IPS DF 19.7 (cell line): ENCODE data around the gene DAGLB.
"Not testable (repeated sequence)": the region's sequence is repeated elsewhere in the genome, so short reads cannot be mapped to it uniquely, and the experiment has no call there.

Source experiments
- DNase-seq: peaks from one replicate; pipeline ENCODE4 v3.0.0-alpha.2; 2013; ENCODE audit warnings: low read depth, low spot score

DAGLB gene

GRCh38 chr7:6447581-6448199, at the start of gene DAGLB:
TSS of gene DAGLB (minus strand) at chr7:6447954. CDS start at chr7:6447842, 112 bp downstream.
- DNase-seq, result peak; percentile 64

- DNase-seq, result no peak
Observed at GRCh38 chr7:6497637-6497905, 49.8 kb upstream of the DAGLB start.

- DNase-seq, result no peak
Observed at GRCh38 chr7:6496842-6497636, 49.3 kb upstream of the DAGLB start.

- no peak for DNase-seq
Observed at GRCh38 chr7:6495597-6496262, 48.0 kb upstream of the DAGLB start.

- DNase-seq, result no peak
Observed at GRCh38 chr7:6494365-6494764, 46.6 kb upstream of the DAGLB start.

- no peak for DNase-seq
Observed at GRCh38 chr7:6491194-6491593, 43.4 kb upstream of the DAGLB start.

- no peak for DNase-seq
Observed at GRCh38 chr7:6489612-6490011, 41.9 kb upstream of the DAGLB start.

GRCh38 chr7:6487184-6487545, 39.4 kb upstream of the DAGLB start:
- DNase-seq, result no peak

GRCh38 chr7:6486438-6487183, 38.9 kb upstream of the DAGLB start:
- no peak for DNase-seq

GRCh38 chr7:6482743-6483119, 35.0 kb upstream of the DAGLB start:
- DNase-seq, result no peak

- DNase-seq, result no peak
Observed at GRCh38 chr7:6482307-6482706, 34.6 kb upstream of the DAGLB start.

GRCh38 chr7:6481445-6481844, 33.7 kb upstream of the DAGLB start:
- DNase-seq, result no peak

GRCh38 chr7:6480323-6480660, 32.5 kb upstream of the DAGLB start:
- no peak for DNase-seq

- DNase-seq, result no peak
Observed at GRCh38 chr7:6479067-6479466, 31.3 kb upstream of the DAGLB start.

- DNase-seq, result no peak
Observed at GRCh38 chr7:6478186-6478585, 30.4 kb upstream of the DAGLB start.

GRCh38 chr7:6477318-6477660, 29.5 kb upstream of the DAGLB start:
- DNase-seq, result no peak

GRCh38 chr7:6476596-6477317, 29.0 kb upstream of the DAGLB start:
- no peak for DNase-seq

- no peak for DNase-seq
Observed at GRCh38 chr7:6475433-6476186, 27.9 kb upstream of the DAGLB start.

GRCh38 chr7:6465862-6466261, 18.1 kb upstream of the DAGLB start:
- DNase-seq, result no peak

GRCh38 chr7:6463609-6464008, 15.9 kb upstream of the DAGLB start:
- DNase-seq, result not testable (repeated sequence)

GRCh38 chr7:6461946-6462550, 14.3 kb upstream of the DAGLB start:
- DNase-seq, result no peak
